IMR-90 (cell line): ENCODE data around the gene HERPUD1. TPM values are rescaled to one million over a fixed set of nuclear protein-coding genes. Genes with fewer than 3 reads are reported as not detected.

Source experiments
- ATAC-seq: fragments of 200-7000 bp; cut with Tn5 transposase; 2 replicates; pipeline ENCODE4 v1.9.1; 2020; ENCODE audit warnings: low read depth, mild to moderate bottlenecking, moderate library complexity
- BruUV-seq: library from RNA; stranded (reverse); fragments of 400-500 nt; replicated peaks from 2 replicates; lab custom pipeline; 2021; lab: Mats Ljungman, UMichigan
- CTCF ChIA-PET: fragments of 300-600 bp; formaldehyde crosslinking; extraction: SDS; loops from one replicate; lab custom pipeline; 2021; ENCODE audit warnings: antibody characterized with exemption; lab: Yijun Ruan, JAX
- POLR2A ChIA-PET: fragments of 300-600 bp; sonication (Branson Sonifier 250); formaldehyde crosslinking; loops from one replicate; lab custom pipeline; 2022; ENCODE audit warnings: antibody characterized with exemption; ENCODE audit not compliant: unreplicated experiment; lab: Charles Lee
- DNase-seq: peaks from one replicate; pipeline ENCODE4 v3.0.0; 2013
- H2AFZ ChIP-seq: replicated peaks from 2 replicates; pipeline ENCODE3; 2013; ENCODE audit warnings: low read length, mild to moderate bottlenecking; ENCODE audit not compliant: poor library complexity
- H2AK5ac ChIP-seq: 2 replicates; pipeline ENCODE4 v1.6.1; 2013; ENCODE audit warnings: low read depth, low read length, inconsistent platforms
- H2AK9ac ChIP-seq: replicated peaks from 2 replicates; pipeline ENCODE3; 2013; ENCODE audit warnings: mild to moderate bottlenecking, low read depth, low read length, moderate library complexity; ENCODE audit not compliant: poor library complexity
- H2BK120ac ChIP-seq: 2 replicates; pipeline ENCODE4 v1.6.1; 2013; ENCODE audit warnings: low read depth, low read length, inconsistent platforms
- H2BK15ac ChIP-seq: 3 replicates; pipeline ENCODE4 v1.6.1; 2013; ENCODE audit warnings: low read depth, low read length, inconsistent platforms
- H2BK20ac ChIP-seq: 2 replicates; pipeline ENCODE4 v1.6.1; 2013; ENCODE audit warnings: low read depth, mild to moderate bottlenecking, inconsistent platforms, low read length, moderate library complexity
- H2BK5ac ChIP-seq: 2 replicates; pipeline ENCODE4 v1.6.1; 2013; ENCODE audit warnings: mild to moderate bottlenecking, low read depth, low read length, inconsistent platforms; ENCODE audit not compliant: poor library complexity, severe bottlenecking
- H3K14ac ChIP-seq: replicated peaks from 2 replicates; pipeline ENCODE4 v1.6.1; 2013; ENCODE audit warnings: low read depth, low read length, inconsistent platforms
- H3K18ac ChIP-seq: 2 replicates; pipeline ENCODE4 v1.6.1; 2013; ENCODE audit warnings: low read depth, low read length, control low read depth
- H3K23ac ChIP-seq: 2 replicates; pipeline ENCODE4 v1.6.1; 2013; ENCODE audit warnings: low read depth, low read length, inconsistent platforms
- H3K27ac ChIP-seq: 2 replicates; pipeline ENCODE4 v1.5.1; 2013; ENCODE audit warnings: mild to moderate bottlenecking, control low read depth, low read length; ENCODE audit not compliant: insufficient read depth
- H3K27me3 ChIP-seq: 2 replicates; pipeline ENCODE4 v1.6.1; 2013; ENCODE audit warnings: low read length; ENCODE audit not compliant: control insufficient read depth, insufficient read depth
- H3K36me3 ChIP-seq: 2 replicates; pipeline ENCODE4 v1.6.1; 2013; ENCODE audit warnings: low read length, mixed read lengths; ENCODE audit not compliant: control insufficient read depth, insufficient read depth
- H3K4ac ChIP-seq: 2 replicates; pipeline ENCODE4 v1.6.1; 2013; ENCODE audit warnings: low read depth, low read length, inconsistent platforms
- H3K4me1 ChIP-seq: 2 replicates; pipeline ENCODE4 v1.6.1; 2013; ENCODE audit warnings: low read length, mixed read lengths; ENCODE audit not compliant: control insufficient read depth, insufficient read depth
- H3K4me2 ChIP-seq: 2 replicates; pipeline ENCODE4 v1.6.1; 2013; ENCODE audit warnings: low read depth, mild to moderate bottlenecking, control low read depth, low read length, moderate library complexity
- H3K4me3 ChIP-seq: 2 replicates; pipeline ENCODE4 v1.5.1; 2013; ENCODE audit warnings: low read depth, mild to moderate bottlenecking, control low read depth, low read length, moderate library complexity; ENCODE audit not compliant: insufficient read depth
- H3K56ac ChIP-seq: 2 replicates; pipeline ENCODE4 v1.6.1; 2013; ENCODE audit warnings: low read length, inconsistent platforms; ENCODE audit not compliant: insufficient read depth; ENCODE audit errors: extremely low read depth
- H3K79me1 ChIP-seq, 2 experiments: 2 replicates each; pipeline ENCODE4 v1.6.1; 2013; ENCODE audit warnings: low read length in 2 of 2, inconsistent platforms in 1 of 2, low read depth in 1 of 2
- H3K9ac ChIP-seq: 2 replicates; pipeline ENCODE4 v1.6.1; 2013; ENCODE audit warnings: low read depth, low read length, control low read depth
- H3K9me1 ChIP-seq: 2 replicates; pipeline ENCODE4 v1.6.1; 2013; ENCODE audit warnings: low read length, inconsistent platforms; ENCODE audit not compliant: insufficient read depth
- H3K9me3 ChIP-seq: 2 replicates; pipeline ENCODE4 v1.6.1; 2013; ENCODE audit warnings: low read length; ENCODE audit not compliant: control insufficient read depth, insufficient read depth
- H4K20me1 ChIP-seq: 2 replicates; pipeline ENCODE4 v1.6.1; 2013; ENCODE audit warnings: low read length, inconsistent platforms; ENCODE audit not compliant: insufficient read depth
- H4K5ac ChIP-seq: 2 replicates; pipeline ENCODE4 v1.6.1; 2013; ENCODE audit warnings: mild to moderate bottlenecking, low read depth, low read length, control low read depth
- H4K8ac ChIP-seq, 2 experiments: 2 replicates each; pipeline ENCODE4 v1.6.1; 2013; ENCODE audit warnings: low read depth in 2 of 2, low read length in 2 of 2, control low read depth in 1 of 2, inconsistent platforms in 1 of 2
- H4K91ac ChIP-seq: 2 replicates; pipeline ENCODE4 v1.6.1; 2013; ENCODE audit warnings: low read depth, low read length, inconsistent platforms; ENCODE audit not compliant: insufficient read depth
- CEBPB ChIP-seq: IDR thresholded peaks from 2 replicates; pipeline ENCODE4 v1.6.1; 2012; ENCODE audit warnings: low read depth, low read length, improper control_type of control experiment
- CHD1 ChIP-seq: IDR thresholded peaks from 2 replicates; pipeline ENCODE4 v1.6.1; 2012; ENCODE audit warnings: low read depth, low read length, improper control_type of control experiment
- CTCF ChIP-seq: conservative IDR thresholded peaks from 2 replicates; pipeline ENCODE4 v1.5.1; 2012; ENCODE audit warnings: mild to moderate bottlenecking, low read depth, low read length, improper control_type of control experiment
- FOS ChIP-seq: fragments of 150-350 bp; IDR thresholded peaks from 2 replicates; pipeline ENCODE4 v1.6.1; 2016; ENCODE audit warnings: low read depth, low read length
- MAFK ChIP-seq: IDR thresholded peaks from 2 replicates; pipeline ENCODE4 v1.6.1; 2012; ENCODE audit warnings: low read depth, low read length, improper control_type of control experiment
- MXI1 ChIP-seq: IDR thresholded peaks from 2 replicates; pipeline ENCODE4 v1.6.1; 2012; ENCODE audit warnings: low read depth, mild to moderate bottlenecking, low read length, moderate library complexity, borderline replicate concordance
- NFE2L2 ChIP-seq: fragments of 150-350 bp; IDR thresholded peaks from 2 replicates; pipeline ENCODE4 v1.6.1; 2016; ENCODE audit warnings: low read depth, mild to moderate bottlenecking, low read length
- POLR2A ChIP-seq: IDR thresholded peaks from 2 replicates; pipeline ENCODE4 v1.6.1; 2012; ENCODE audit warnings: mild to moderate bottlenecking, low read depth, low read length
- RFX5 ChIP-seq: IDR thresholded peaks from 2 replicates; pipeline ENCODE4 v1.8.0; 2012; ENCODE audit warnings: low read depth, mild to moderate bottlenecking, low read length, moderate library complexity
- SMC3 ChIP-seq: fragments of 150-350 bp; IDR thresholded peaks from 2 replicates; pipeline ENCODE4 v1.6.1; 2016; ENCODE audit warnings: low read depth, mild to moderate bottlenecking, antibody characterized with exemption, low read length, moderate library complexity
- WGBS, 2 experiments: methylation state at CpG; one replicate each; pipeline versions ENCODE4 v1.1.5 to v1.1.7; 2013; ENCODE audit warnings: missing lambda C conversion rate in 2 of 2; ENCODE audit not compliant: insufficient read length in 1 of 2; ENCODE audit errors: extremely low coverage in 2 of 2; 5-methylcytosine and 5-hydroxymethylcytosine counted together
- dilution Hi-C: fragments of 300-500 bp; cut with HindIII; formaldehyde crosslinking; loops from one replicate; pipeline ENCODE4 v1.14.3; 2018; ENCODE audit warnings: low sequenced_read_pairs; ENCODE audit not compliant: unreplicated experiment
- in situ Hi-C: fragments of 300-500 bp; cut with MboI; formaldehyde crosslinking; loops from 3 replicates; pipeline ENCODE4 v1.14.3; 2019; ENCODE audit warnings: low sequenced_read_pairs, inconsistent platforms, mixed read lengths
- intact Hi-C: fragments of 100-400 bp; cut with micrococcal nuclease; formaldehyde crosslinking; loops from 2 replicates; pipeline ENCODE4 v1.10.0; 2022
- polyA plus RNA-seq, 3 experiments: library from polyadenylated mRNA; depleted of rRNA; stranded (reverse); fragments of >200 nt; gene quantifications; 2 replicates each; pipeline ENCODE4 v1.2.3, GENCODE V29; 2012; ENCODE audit warnings: low replicate concordance in 1 of 3
- total RNA-seq: library from RNA; depleted of rRNA; stranded (reverse); fragments of >200 nt; gene quantifications from 2 replicates; pipeline ENCODE4 v1.2.3, GENCODE V29; 2012

Gene HERPUD1
- total and polyA plus RNA-seq, 2 of the 4 experiments (the other 2 are of a cell fraction), result 130 to 148 TPM

DNA sequence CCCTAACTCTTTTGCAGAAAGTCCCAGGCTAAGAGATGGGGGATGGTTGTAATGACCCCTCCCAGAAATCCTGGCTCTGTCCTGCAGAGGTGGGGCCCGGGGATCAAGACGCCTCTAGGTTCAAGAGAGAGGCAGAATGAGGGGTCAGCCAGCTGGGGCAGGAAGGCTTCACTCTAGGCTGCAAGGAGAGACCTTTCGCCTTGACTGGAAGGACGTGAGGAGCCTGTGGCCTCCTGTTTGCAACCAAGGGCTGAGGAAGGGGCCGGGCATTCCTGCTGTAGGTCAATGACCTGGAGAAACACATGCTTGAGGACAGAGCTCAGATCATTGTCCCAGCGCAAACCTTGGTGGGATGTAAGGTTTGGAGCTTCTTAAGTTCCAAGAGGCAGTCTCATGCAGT, 21.1 kb downstream of the HERPUD1 start:
- Histone ChIP-seq H4K8ac (no peak overlapping the region), H3K36me3 (no peaks in the 10 kb centered on the region), H3K4ac (no peak overlapping the region), H4K91ac (no peak overlapping the region), H2BK20ac (no peak overlapping the region), H3K27ac (no peak overlapping the region), H3K18ac (no peak overlapping the region), H3K4me3 (no peak overlapping the region), H2BK5ac (no peak overlapping the region), H3K23ac (no peak overlapping the region), H2AK9ac (peak overlapping the region; percentile 9), H3K9ac (no peak overlapping the region), H3K79me1 (no peaks in the 10 kb centered on the region), H3K14ac (no peak overlapping the region), H3K27me3 (no peaks in the 10 kb centered on the region), H4K5ac (no peak overlapping the region), H3K9me1 (no peaks in the 10 kb centered on the region), H4K20me1 (no peaks in the 10 kb centered on the region; the same call in 1 of the 2 replicates), H3K56ac (no peak overlapping the region), H2AFZ (peak overlapping the region; percentile 7), H2AK5ac (no peak overlapping the region), H2BK15ac (no peak overlapping the region), H3K9me3 (no peaks in the 10 kb centered on the region), H3K4me1 (no peaks in the 10 kb centered on the region), H2BK120ac (no peak overlapping the region), H3K4me2 (no peak overlapping the region)
- BruUV-seq, result no TSS peak
- no peak for TF ChIP-seq CHD1
- TF ChIP-seq CEBPB, result no peak
- no peak for TF ChIP-seq NFE2L2
- no peak for TF ChIP-seq MAFK
- TF ChIP-seq POLR2A, result no peak
- TF ChIP-seq SMC3, result no peak
- TF ChIP-seq RFX5, result no peak
- TF ChIP-seq CTCF, result no peak
- no peak for TF ChIP-seq FOS
- no peak for TF ChIP-seq MXI1
- WGBS, 2 experiments, result 100% methylated on average over 1 of the region's 6 CpGs; no CpG with 5 or more reads in 1 of the 2 experiments
- no peak for DNase-seq
- in situ Hi-C loops (loop anchor here (5.0 kb wide), 1 partner anchor 86 kb away; the partner anchor contains the start of gene SLC12A3), intact Hi-C loops (no loop called here), dilution Hi-C loops (no loop called here)
- ATAC-seq, result no peak
- POLR2A ChIA-PET, result no interaction called here
- CTCF ChIA-PET, result no interaction called here
